H1 (cell line): ENCODE data around the gene HEATR5A. TPM values are rescaled to one million over a fixed set of nuclear protein-coding genes. Genes with fewer than 3 reads are reported as not detected.

Experiments used
- CTCF ChIA-PET: fragments of 300-600 bp; sonication (Branson Sonifier 250); formaldehyde crosslinking; loops from one replicate; lab custom pipeline; 2021; ENCODE audit not compliant: partially characterized antibody; lab: Charles Lee
- POLR2A ChIA-PET: fragments of 300-600 bp; sonication (Branson Sonifier 250); formaldehyde crosslinking; loops from one replicate; lab custom pipeline; 2021; ENCODE audit warnings: inconsistent platforms; ENCODE audit not compliant: partially characterized antibody; lab: Charles Lee
- DNase-seq, 2 experiments: peaks; one replicate each; pipeline versions ENCODE4 v3.0.0 to v3.0.0-alpha.2; 2010 to 2022; ENCODE audit warnings: low spot score in 2 of 2, low read depth in 1 of 2, mixed read lengths in 1 of 2
- FAIRE-seq: peaks from 2 replicates; lab custom pipeline; 2011; peaks lifted over from hg19 to GRCh38; lab: Jason Lieb, UNC
- H2AFZ ChIP-seq: 2 replicates; pipeline ENCODE4 v1.8.1; 2012; ENCODE audit warnings: low read length, inconsistent platforms
- H2AK5ac ChIP-seq: 2 replicates; pipeline ENCODE4 v1.6.1; 2013; ENCODE audit warnings: low read depth, low read length
- H2BK120ac ChIP-seq: replicated peaks from 2 replicates; pipeline ENCODE3; 2013; ENCODE audit warnings: low read depth, low read length, inconsistent platforms
- H2BK12ac ChIP-seq: 2 replicates; pipeline ENCODE4 v1.6.1; 2013; ENCODE audit warnings: low read depth, low read length
- H2BK15ac ChIP-seq: 2 replicates; pipeline ENCODE4 v1.6.1; 2013; ENCODE audit warnings: low read length
- H2BK20ac ChIP-seq: 2 replicates; pipeline ENCODE4 v1.6.1; 2013; ENCODE audit warnings: low read length
- H2BK5ac ChIP-seq: 2 replicates; pipeline ENCODE4 v1.6.1; 2013; ENCODE audit warnings: low read depth, low read length
- H3K14ac ChIP-seq: 2 replicates; pipeline ENCODE4 v1.6.1; 2013; ENCODE audit warnings: inconsistent platforms; ENCODE audit not compliant: insufficient read length
- H3K18ac ChIP-seq: 2 replicates; pipeline ENCODE4 v1.6.1; 2013; ENCODE audit warnings: low read length; ENCODE audit errors: extremely low read depth
- H3K23ac ChIP-seq: 2 replicates; pipeline ENCODE4 v1.6.1; 2013; ENCODE audit warnings: inconsistent platforms; ENCODE audit not compliant: insufficient read length
- H3K23me2 ChIP-seq: 2 replicates; pipeline ENCODE4 v1.6.1; 2013; ENCODE audit warnings: low read depth, low read length
- H3K27ac ChIP-seq: 2 replicates; pipeline ENCODE4 v1.6.1; 2011; ENCODE audit warnings: low read depth, low read length, inconsistent platforms
- H3K27me3 ChIP-seq, 4 experiments: replicated peaks in 1 of 4; 1 replicate in 1 of 4; 2 replicates in 3 of 4; pipeline versions ENCODE4 v1.6.1 to v1.8.1; 2011 to 2013; ENCODE audit warnings: low read length in 3 of 4, mild to moderate bottlenecking in 3 of 4, inconsistent platforms in 2 of 4, mixed read lengths in 2 of 4, moderate library complexity in 1 of 4; ENCODE audit not compliant: control insufficient read depth in 3 of 4, insufficient read depth in 3 of 4; ENCODE audit errors: extremely low read depth in 1 of 4
- H3K36me3 ChIP-seq, 4 experiments: 2 replicates each; pipeline versions ENCODE4 v1.6.1 to v1.8.1; 2011 to 2013; ENCODE audit warnings: mild to moderate bottlenecking in 4 of 4, low read length in 3 of 4, moderate library complexity in 2 of 4, control low read depth in 1 of 4, inconsistent platforms in 1 of 4; ENCODE audit not compliant: insufficient read depth in 4 of 4, control insufficient read depth in 2 of 4
- H3K4ac ChIP-seq: replicated peaks from 2 replicates; pipeline ENCODE3; 2013; ENCODE audit warnings: low read length, low read depth, mixed read lengths, inconsistent platforms; ENCODE audit not compliant: insufficient read length
- H3K4me1 ChIP-seq, 4 experiments: replicated peaks in 1 of 4; 1 replicate in 1 of 4; 2 replicates in 3 of 4; pipeline versions ENCODE4 v1.6.1 to v1.8.1; 2011 to 2013; ENCODE audit warnings: low read length in 3 of 4, inconsistent platforms in 2 of 4, mixed read lengths in 1 of 4; ENCODE audit not compliant: insufficient read depth in 4 of 4, control insufficient read depth in 3 of 4
- H3K4me2 ChIP-seq, 2 experiments: 2 replicates each; pipeline versions ENCODE4 v1.6.1 to v1.8.1; 2011 to 2013; ENCODE audit warnings: low read depth in 2 of 2, low read length in 2 of 2, control low read depth in 1 of 2, inconsistent platforms in 1 of 2, mild to moderate bottlenecking in 1 of 2; ENCODE audit not compliant: insufficient read depth in 1 of 2
- H3K4me3 ChIP-seq, 4 experiments: fragments of 200-600, 300-600 bp in 1 of 4; sonication (generic), shearing (Covaris generic), sonication (Bioruptor Twin) in 1 of 4; 2 replicates each; pipeline versions ENCODE4 v1.5.1 to v1.8.1; 2011 to 2016; ENCODE audit warnings: low read length in 4 of 4, low read depth in 3 of 4, control low read depth in 2 of 4, inconsistent platforms in 2 of 4, mild to moderate bottlenecking in 2 of 4, mixed read lengths in 1 of 4, moderate library complexity in 1 of 4; ENCODE audit not compliant: insufficient read depth in 2 of 4; ENCODE audit errors: extremely low read depth in 1 of 4
- H3K56ac ChIP-seq: replicated peaks from 2 replicates; pipeline ENCODE3; 2013; ENCODE audit warnings: low read depth, mild to moderate bottlenecking, mixed read lengths, low read length, inconsistent platforms; ENCODE audit not compliant: insufficient read length
- H3K79me1 ChIP-seq: 2 replicates; pipeline ENCODE4 v1.6.1; 2013; ENCODE audit warnings: low read depth, low read length, control low read depth
- H3K79me2 ChIP-seq, 2 experiments: 2 replicates each; pipeline versions ENCODE4 v1.6.1 to v1.8.1; 2012 to 2013; ENCODE audit warnings: low read length in 2 of 2, mild to moderate bottlenecking in 2 of 2, inconsistent platforms in 1 of 2; ENCODE audit not compliant: insufficient read depth in 2 of 2, control insufficient read depth in 1 of 2
- H3K9ac ChIP-seq, 4 experiments: replicated peaks in 1 of 4; 1 replicate in 1 of 4; 2 replicates in 3 of 4; pipeline versions ENCODE4 v1.6.1 to v1.8.1; 2011 to 2013; ENCODE audit warnings: low read depth in 3 of 4, low read length in 3 of 4, control low read depth in 2 of 4, mild to moderate bottlenecking in 2 of 4, moderate library complexity in 2 of 4, inconsistent platforms in 1 of 4; ENCODE audit errors: extremely low read depth in 1 of 4
- H3K9me3 ChIP-seq, 2 experiments: 2 replicates each; pipeline versions ENCODE4 v1.6.1 to v1.8.1; 2012 to 2013; ENCODE audit warnings: mild to moderate bottlenecking in 2 of 2, moderate library complexity in 2 of 2, control low read depth in 1 of 2, inconsistent platforms in 1 of 2, low read depth in 1 of 2, low read length in 1 of 2, mixed read lengths in 1 of 2; ENCODE audit not compliant: insufficient read depth in 2 of 2
- H4K20me1 ChIP-seq, 2 experiments: replicated peaks in 1 of 2; 2 replicates each; pipeline versions ENCODE3 to v1.8.1; 2011 to 2013; ENCODE audit warnings: inconsistent platforms in 2 of 2, low read length in 2 of 2, mild to moderate bottlenecking in 1 of 2; ENCODE audit not compliant: insufficient read depth in 2 of 2, control insufficient read depth in 1 of 2
- H4K5ac ChIP-seq: 2 replicates; pipeline ENCODE4 v1.6.1; 2013; ENCODE audit warnings: low read length, low read depth, mixed read lengths, inconsistent platforms; ENCODE audit not compliant: insufficient read length
- H4K8ac ChIP-seq: 2 replicates; pipeline ENCODE4 v1.8.0; 2013; ENCODE audit warnings: mild to moderate bottlenecking, moderate library complexity, low read length, inconsistent platforms; ENCODE audit not compliant: insufficient read depth; ENCODE audit errors: extremely low read depth
- H4K91ac ChIP-seq: replicated peaks from 2 replicates; pipeline ENCODE3; 2013; ENCODE audit warnings: low read length, mixed read lengths, inconsistent platforms; ENCODE audit not compliant: insufficient read length
- KDM1A ChIP-seq: fragments of 200-600, 300-600 bp; sonication (generic); IDR thresholded peaks from 2 replicates; pipeline ENCODE4 v1.7.1; 2016; ENCODE audit warnings: mild to moderate bottlenecking, low read length, borderline replicate concordance
- TBP ChIP-seq: IDR thresholded peaks from 2 replicates; pipeline ENCODE4 v1.6.1; 2011; ENCODE audit warnings: low read depth, low read length, improper control_type of control experiment
- WGBS, 2 experiments: shearing (Covaris generic) in 1 of 2; methylation state at CpG; one replicate each; pipeline versions ENCODE4 v1.1.6 to v1.1.7; 2013 to 2015; ENCODE audit warnings: low lambda C conversion rate in 2 of 2, mixed read lengths in 2 of 2, inconsistent platforms in 1 of 2, low coverage in 1 of 2, missing lambda C conversion rate in 1 of 2; ENCODE audit not compliant: insufficient replicate concordance in 2 of 2, insufficient coverage in 1 of 2, insufficient read length in 1 of 2; ENCODE audit errors: extremely low coverage in 1 of 2, missing lambda C conversion rate in 1 of 2; 5-methylcytosine and 5-hydroxymethylcytosine counted together
- polyA plus RNA-seq, 7 experiments: library from polyadenylated mRNA; depleted of rRNA in 3 of 7; stranded (reverse) in 5 of 7; unstranded in 2 of 7; fragments of >200 nt in 5 of 7; fragments of 200-250 nt in 2 of 7; gene quantifications; 1 replicate in 5 of 7; 2 replicates in 1 of 7; 4 replicates in 1 of 7; pipeline versions ENCODE4 v1.2.1 to v1.2.3, GENCODE V29; 2011 to 2013; ENCODE audit warnings: missing spikeins in 2 of 7, mixed read lengths in 2 of 7
- total RNA-seq: library from RNA; stranded (reverse); fragmentation: NEBNext Ultra II Directional; extraction: Animal tissue kit (Norgen Biotek cat#: 25700); gene quantifications from 2 replicates; pipeline ENCODE4 v1.2.1, GENCODE V29; 2021

The HEATR5A gene
- total and polyA plus RNA-seq, 2 of the 8 experiments (the other 6 are each of a cell fraction or from before 2014, with no cell fraction given), result 9.0 to 36.2 TPM

- Histone ChIP-seq H3K23ac (no peak overlapping the region), H2BK20ac (no peak overlapping the region), H4K20me1 (no peaks in the 10 kb centered on the region), H2BK12ac (no peak overlapping the region), H3K56ac (no peak overlapping the region), H3K4me3 (no peak overlapping the region), H3K79me2 (no peaks in the 10 kb centered on the region), H3K23me2 (no peaks in the 10 kb centered on the region), H3K18ac (no peak overlapping the region), H2BK15ac (no peak overlapping the region), H3K9me3 (no peaks in the 10 kb centered on the region), H3K9ac (no peak overlapping the region), H2BK120ac (no peak overlapping the region), H3K27ac (no peak overlapping the region), H2AFZ (no peak overlapping the region), H2AK5ac (no peak overlapping the region), H2BK5ac (no peak overlapping the region), H3K14ac (no peak overlapping the region), H3K4me1 (no peaks in the 10 kb centered on the region), H3K4ac (no peak overlapping the region), H4K91ac (no peak overlapping the region), H4K5ac (no peak overlapping the region), H3K79me1 (no peaks in the 10 kb centered on the region), H3K4me2 (no peak overlapping the region), H4K8ac (no peak overlapping the region), H3K27me3 (peaks cover 0 to 1% (median 0%) of the 10 kb centered on the region in 4 experiments; a peak in 1 of 7 replicates), H3K36me3 (no peaks in the 10 kb centered on the region; a peak in 1 of 8 replicates)
- WGBS, 2 experiments, result 92% methylated on average over 2 of the region's 2 CpGs; no CpG with 5 or more reads in 1 of the 2 experiments
- POLR2A ChIA-PET, result no interaction called here
- DNase-seq (no peak), FAIRE-seq (no peak)
- CTCF ChIA-PET, result no interaction called here
- no peak for TF ChIP-seq KDM1A
- TF ChIP-seq TBP, result no peak
Measured at GRCh38 chr14:31323419-31323818, 96.9 kb downstream of the HEATR5A start.
